GM23338 (cell line): ENCODE measurements around the gene OPTN. TPM values are rescaled to one million over a fixed set of nuclear protein-coding genes. Genes with fewer than 3 reads are reported as not detected.

Experiments used
- ATAC-seq: fragments of 200-7000 bp; cut with Tn5 transposase; 3 replicates; pipeline ENCODE4 v1.9.1; 2020
- DNase-seq: peaks from one replicate; pipeline ENCODE4 v3.0.0-alpha.2; 2015; ENCODE audit warnings: low spot score
- H2AFZ ChIP-seq: fragments of 200-600 bp; sonication (generic); 2 replicates; pipeline ENCODE4 v1.8.0; 2016; ENCODE audit warnings: antibody characterized with exemption, mild to moderate bottlenecking, moderate library complexity
- H3F3A ChIP-seq: fragments of 200-600 bp; sonication (generic); replicated peaks from 2 replicates; pipeline ENCODE4 v1.8.0; 2017; ENCODE audit warnings: antibody characterized with exemption, mixed run types, low read depth
- H3K27ac ChIP-seq: fragments of 200-600 bp; sonication (generic); 2 replicates; pipeline ENCODE4 v1.6.1; 2016; ENCODE audit warnings: low read depth
- H3K27me3 ChIP-seq: fragments of 200-600 bp; sonication (generic); 2 replicates; pipeline ENCODE4 v1.8.0; 2016; ENCODE audit warnings: mild to moderate bottlenecking, mixed run types, moderate library complexity; ENCODE audit not compliant: insufficient read depth
- H3K36me3 ChIP-seq: fragments of 200-600 bp; sonication (generic); 2 replicates; pipeline ENCODE4 v1.8.0; 2016; ENCODE audit warnings: mild to moderate bottlenecking; ENCODE audit not compliant: insufficient read depth
- H3K4me1 ChIP-seq: fragments of 200-600 bp; sonication (generic); 2 replicates; pipeline ENCODE4 v1.8.0; 2016; ENCODE audit warnings: mild to moderate bottlenecking, moderate library complexity; ENCODE audit not compliant: insufficient read depth
- H3K4me2 ChIP-seq: fragments of 200-600 bp; sonication (generic); 2 replicates; pipeline ENCODE4 v1.7.1; 2017; ENCODE audit warnings: mixed run types
- H3K4me3 ChIP-seq: fragments of 200-600 bp; sonication (generic); 2 replicates; pipeline ENCODE4 v1.6.1; 2016; ENCODE audit warnings: mixed run types
- H3K79me2 ChIP-seq: fragments of 200-600 bp; sonication (generic); replicated peaks from 2 replicates; pipeline ENCODE4 v1.8.0; 2017; ENCODE audit warnings: mild to moderate bottlenecking; ENCODE audit not compliant: insufficient read depth
- H3K9me2 ChIP-seq: fragments of 200-600 bp; sonication (generic); 2 replicates; pipeline ENCODE4 v1.8.0; 2017; ENCODE audit not compliant: insufficient read depth
- H4K20me1 ChIP-seq: fragments of 200-600 bp; sonication (generic); replicated peaks from 2 replicates; pipeline ENCODE4 v1.8.0; 2017; ENCODE audit warnings: mild to moderate bottlenecking; ENCODE audit not compliant: insufficient read depth
- H3K27ac Mint-ChIP-seq: 2 replicates; pipeline ENCODE4 v1.8.0; 2020; ENCODE audit warnings: inconsistent platforms, mild to moderate bottlenecking, moderate library complexity, mixed read lengths
- H3K27me3 Mint-ChIP-seq: 3 replicates; pipeline ENCODE4 v1.8.0; 2022; ENCODE audit warnings: low read depth, mild to moderate bottlenecking, moderate library complexity, mixed read lengths, inconsistent platforms; ENCODE audit not compliant: insufficient read depth, poor library complexity
- H3K36me3 Mint-ChIP-seq: 3 replicates; pipeline ENCODE4 v1.8.0; 2021; ENCODE audit warnings: low read depth, mild to moderate bottlenecking, inconsistent platforms, moderate library complexity, mixed read lengths
- H3K4me1 Mint-ChIP-seq: 3 replicates; pipeline ENCODE4 v1.8.0; 2020; ENCODE audit warnings: mild to moderate bottlenecking, inconsistent platforms, mixed read lengths
- H3K4me3 Mint-ChIP-seq: 3 replicates; pipeline ENCODE4 v1.8.0; 2021; ENCODE audit warnings: moderate library complexity, mild to moderate bottlenecking, inconsistent platforms, mixed read lengths
- H3K9me3 Mint-ChIP-seq: 3 replicates; pipeline ENCODE4 v1.8.0; 2020; ENCODE audit warnings: moderate library complexity, mild to moderate bottlenecking, inconsistent platforms, mixed read lengths
- CREB1 ChIP-seq: fragments of 250-450 bp; sonication (Bioruptor Pico); IDR thresholded peaks from 2 replicates; pipeline ENCODE4 v1.5.0; 2020; ENCODE audit warnings: low read depth, mild to moderate bottlenecking, moderate library complexity
- CTCF ChIP-seq, 2 experiments: fragments of 200-600 bp in 1 of 2; sonication (generic) in 1 of 2; conservative IDR thresholded peaks; 2 replicates each; pipeline versions ENCODE4 v1.5.1 to v1.6.1; 2016 to 2017; ENCODE audit warnings: antibody characterized with exemption in 2 of 2, low read depth in 2 of 2, mild to moderate bottlenecking in 2 of 2, moderate library complexity in 1 of 2
- EZH2 ChIP-seq: fragments of 200-600 bp; sonication (generic); IDR thresholded peaks from one replicate; pipeline ENCODE4 v1.8.0; 2017; ENCODE audit warnings: antibody characterized with exemption, mild to moderate bottlenecking, low read depth; ENCODE audit not compliant: unreplicated experiment
- JUNB ChIP-seq: IDR thresholded peaks from one replicate; pipeline ENCODE4 v1.6.1; 2016; ENCODE audit warnings: antibody characterized with exemption; ENCODE audit not compliant: unreplicated experiment
- NANOG ChIP-seq: IDR thresholded peaks from 2 replicates; pipeline ENCODE4 v1.6.1; 2016; ENCODE audit warnings: antibody characterized with exemption, borderline replicate concordance
- POLR2AphosphoS5 ChIP-seq: IDR thresholded peaks from 2 replicates; pipeline ENCODE4 v1.6.1; 2016; ENCODE audit warnings: antibody characterized with exemption, low read depth
- REST ChIP-seq: IDR thresholded peaks from one replicate; pipeline ENCODE4 v1.6.1; 2018; ENCODE audit warnings: antibody characterized with exemption; ENCODE audit not compliant: unreplicated experiment
- STAT1 ChIP-seq: IDR thresholded peaks from one replicate; pipeline ENCODE4 v1.6.1; 2016; ENCODE audit warnings: antibody characterized with exemption; ENCODE audit not compliant: unreplicated experiment
- ZNF114 ChIP-seq: fragments of 250-450 bp; sonication (Bioruptor Pico); IDR thresholded peaks from 2 replicates; pipeline ENCODE4 v1.5.0; 2020; ENCODE audit warnings: mild to moderate bottlenecking, moderate library complexity
- ZNF331 ChIP-seq: fragments of 250-450 bp; sonication (Bioruptor Pico); IDR thresholded peaks from 2 replicates; pipeline ENCODE4 v1.5.0; 2020; ENCODE audit warnings: low read depth, mild to moderate bottlenecking, moderate library complexity
- long read RNA-seq: library from polyadenylated mRNA; unstranded; transcript quantifications from one replicate; pipeline ENCODE4 v2.0.0, GENCODE V29; 2020; ENCODE audit not compliant: unreplicated experiment
- polyA plus RNA-seq: library from polyadenylated mRNA; unstranded; fragments of >200 nt; fragmentation: Nextera tagmentation; extraction: Ambion mirVana; gene quantifications from 2 replicates; pipeline ENCODE4 v1.2.1, GENCODE V29; 2016
- total RNA-seq: library from RNA; depleted of rRNA; stranded (reverse); fragments of >200 nt; shearing (Covaris generic); gene quantifications from 2 replicates; pipeline ENCODE4 v1.2.3, GENCODE V29; 2014; rRNA removed

OPTN gene
- 6.0 and 6.8 TPM in 2 replicates for total RNA-seq
- polyA plus RNA-seq = 11.0 and 13.0 TPM in 2 replicates
- long read RNA-seq, partial matches to known transcripts = 9 of 18 reads
- long read RNA-seq, other reads (novel, unspliced or antisense) = 2 of 18 reads

- peak within 1 kb of the TSS; percentile 83 for H2AFZ ChIP-seq
- Mint-ChIP-seq H3K27me3 (peaks cover 11% of the 10 kb centered on the region), H3K4me3 (peak within 1 kb of the TSS; percentile 85), H3K9me3 (no peaks in the 10 kb centered on the region; the same call in 2 of the 3 replicates), H3K27ac (peak within 1 kb of the TSS; percentile 80), H3K36me3 (no peaks in the 10 kb centered on the region), H3K4me1 (peaks cover 8% of the 10 kb centered on the region)
- H3K79me2 ChIP-seq = no peaks in the 10 kb centered on the region
- H3K27me3 ChIP-seq = peaks cover 12% of the 10 kb centered on the region
- peak within 1 kb of the TSS; percentile 87 for H3K4me2 ChIP-seq
- H3K4me3 ChIP-seq = peak within 1 kb of the TSS; percentile 74
- H3K9me2 ChIP-seq = 0 out of 2 replicates have a peak, but pooled peaks cover 3% of the 10 kb centered on the region
- TF ChIP-seq ZNF331 (CRISPR knock-in tag) = no peak
- TF ChIP-seq POLR2AphosphoS5 = peak; percentile 60
- peak; percentile 59 to 67 for TF ChIP-seq CTCF (conservative IDR thresholded peaks at IDR 0.05; ENCODE audit: low read depth in 2 of 2)
- peak within 1 kb of the TSS; percentile 90 for H3K27ac ChIP-seq
- DNase-seq (peak; percentile 85), ATAC-seq (peak; percentile 85)
- H4K20me1 ChIP-seq = no peaks in the 10 kb centered on the region; the same call in 1 of the 2 replicates
- H3K4me1 ChIP-seq = peaks cover 5% of the 10 kb centered on the region; the same call in 1 of the 2 replicates
- H3K36me3 ChIP-seq = no peaks in the 10 kb centered on the region; the same call in 1 of the 2 replicates
- H3F3A ChIP-seq = no peaks in the 10 kb centered on the region
These were observed at the start of gene OPTN for GRCh38 chr10:13099666-13100348. OPTN (plus strand) TSS chr10:13100163; CDS start chr10:13109123, 8,960 bp downstream.

- Histone ChIP-seq H3K4me2 (no peak overlapping the region), H3K36me3 (no peaks in the 10 kb centered on the region), H3K4me3 (no peak overlapping the region), H3K79me2 (no peaks in the 10 kb centered on the region), H3F3A (peaks cover 5% of the 10 kb centered on the region; the same call in 1 of the 2 replicates), H3K27me3 (no peaks in the 10 kb centered on the region), H3K9me2 (no peaks in the 10 kb centered on the region), H2AFZ (no peak overlapping the region), H3K27ac (no peak overlapping the region), H4K20me1 (no peaks in the 10 kb centered on the region), H3K4me1 (peaks cover 24% of the 10 kb centered on the region)
- peaks cover 42% of the 10 kb centered on the region for H3K4me1 Mint-ChIP-seq
- H3K27ac Mint-ChIP-seq = no peak overlapping the region
- H3K9me3 Mint-ChIP-seq = no peaks in the 10 kb centered on the region
- H3K27me3 Mint-ChIP-seq = peaks cover 14% of the 10 kb centered on the region
- H3K36me3 Mint-ChIP-seq = no peaks in the 10 kb centered on the region
- no peak overlapping the region for H3K4me3 Mint-ChIP-seq
- ATAC-seq (no peak), DNase-seq (no peak)
- TF ChIP-seq REST = no peak
- no peak for TF ChIP-seq ZNF114 (CRISPR knock-in tag)
- no peak for TF ChIP-seq NANOG
- no peak for TF ChIP-seq CREB1 (CRISPR knock-in tag)
- TF ChIP-seq EZH2 = no peak
- no peak for TF ChIP-seq STAT1
- no peak for TF ChIP-seq JUNB
These were observed 48.8 kb upstream of the OPTN start for GRCh38 chr10:13051126-13051694.
